Activated CD8-positive, alpha-beta T cell treated with anti-CD3 and anti-CD28 coated beads for 36 hours (primary cell): ENCODE data around the gene CD38. TPM values are rescaled to one million over a fixed set of nuclear protein-coding genes. Genes with fewer than 3 reads are reported as not detected.

Source experiments
- ATAC-seq: fragments of 200-7000 bp; cut with Tn5 transposase; one replicate; pipeline ENCODE4 v1.10.0; 2021; ENCODE audit warnings: mild to moderate bottlenecking, moderate library complexity
- CTCF ChIA-PET: fragments of 350-600 bp; sonication (Branson Sonifier 250); formaldehyde crosslinking; loops from one replicate; lab custom pipeline; 2021; ENCODE audit warnings: antibody characterized with exemption; lab: Charles Lee
- POLR2A ChIA-PET: fragments of 350-600 bp; sonication (Branson Sonifier 250); formaldehyde crosslinking; loops from one replicate; lab custom pipeline; 2021; ENCODE audit warnings: antibody characterized with exemption; lab: Charles Lee
- DNase-seq: peaks from one replicate; pipeline ENCODE4 v3.0.0-alpha.2; 2020
- H3K27ac Mint-ChIP-seq: one replicate; pipeline ENCODE4 v1.8.0; 2021; ENCODE audit warnings: mild to moderate bottlenecking, mixed read lengths
- H3K27me3 Mint-ChIP-seq: one replicate; pipeline ENCODE4 v1.8.0; 2021; ENCODE audit warnings: mixed read lengths
- H3K36me3 Mint-ChIP-seq: one replicate; pipeline ENCODE4 v1.8.0; 2021; ENCODE audit warnings: low read depth, mixed read lengths
- H3K4me1 Mint-ChIP-seq: one replicate; pipeline ENCODE4 v1.8.0; 2021; ENCODE audit warnings: low read depth, mixed read lengths
- H3K4me3 Mint-ChIP-seq: one replicate; pipeline ENCODE4 v1.8.0; 2021; ENCODE audit warnings: mild to moderate bottlenecking, moderate library complexity, mixed read lengths
- H3K9me3 Mint-ChIP-seq: one replicate; pipeline ENCODE4 v1.8.0; 2021; ENCODE audit warnings: mixed read lengths
- CTCF ChIP-seq: fragments of 200-600 bp; IDR thresholded peaks from one replicate; pipeline ENCODE4 v1.8.0; 2022; ENCODE audit warnings: antibody characterized with exemption, mild to moderate bottlenecking
- intact Hi-C: fragments of 100-400 bp; cut with micrococcal nuclease; formaldehyde crosslinking; loops from one replicate; pipeline ENCODE4 v1.10.0; 2022
- total RNA-seq, 2 experiments: library from RNA; stranded (reverse); gene quantifications; one replicate each; pipeline ENCODE4 v1.2.3, GENCODE V29; 2021

The CD38 gene
- total RNA-seq, 2 experiments from 2014 or later: 24.3 to 25.6 TPM

- no peak for TF ChIP-seq CTCF
- POLR2A ChIA-PET: interaction anchor here (1.0 to 2.2 kb wide), 2 partner anchors 12 to 17 kb away, joined by 3 to 11 read pairs; no protein-coding TSS in a partner anchor
- intact Hi-C loops: loop anchor here (5.0 to 10.0 kb wide), 2 partner anchors 41 to 138 kb away; partner anchors contain the start of gene CD38
- CTCF ChIA-PET: interaction anchor here (0.9 to 5.4 kb wide), 6 partner anchors 11 to 219 kb away, joined by 3 to 36 read pairs (median 3); no protein-coding TSS in a partner anchor
- Mint-ChIP-seq H3K4me3 (no peak overlapping the region), H3K27ac (no peak overlapping the region), H3K9me3 (peaks cover 10% of the 10 kb centered on the region), H3K27me3 (no peaks in the 10 kb centered on the region), H3K4me1 (peaks cover 39% of the 10 kb centered on the region), H3K36me3 (peaks cover 5% of the 10 kb centered on the region)
- DNase-seq (no peak), ATAC-seq (no peak)
Observed at GRCh38 chr4:15736514-15737050, 41.5 kb upstream of the CD38 start.

- Mint-ChIP-seq H3K4me1 (peaks cover 39% of the 10 kb centered on the region), H3K36me3 (peaks cover 8% of the 10 kb centered on the region), H3K4me3 (no peak overlapping the region), H3K27ac (no peak overlapping the region), H3K9me3 (peaks cover 16% of the 10 kb centered on the region), H3K27me3 (no peaks in the 10 kb centered on the region)
- ATAC-seq (no peak), DNase-seq (peak; percentile 16)
- TF ChIP-seq CTCF: no peak
- ChIA-PET POLR2A (interaction anchor here (1.0 to 2.2 kb wide), 2 partner anchors 11 to 17 kb away, joined by 3 to 11 read pairs; no protein-coding TSS in a partner anchor), CTCF (interaction anchor here (1.1 to 5.4 kb wide), 9 partner anchors 8 to 145 kb away, joined by 3 to 36 read pairs (median 10); no protein-coding TSS in a partner anchor)
- intact Hi-C loops: loop anchor here (5.0 to 10.0 kb wide), 2 partner anchors 40 to 138 kb away; partner anchors contain the start of gene CD38
Observed at GRCh38 chr4:15737255-15737654, 40.9 kb upstream of the CD38 start.

GRCh38 chr4:15738877-15739276 is 39.3 kb upstream of the CD38 start:
- peak; percentile 17 for DNase-seq
- Mint-ChIP-seq H3K27me3 (no peaks in the 10 kb centered on the region), H3K4me3 (no peak overlapping the region), H3K9me3 (peaks cover 24% of the 10 kb centered on the region), H3K4me1 (peaks cover 34% of the 10 kb centered on the region), H3K27ac (peak overlapping the region; percentile 17), H3K36me3 (peaks cover 14% of the 10 kb centered on the region)
- ATAC-seq: peak; percentile 79
- TF ChIP-seq CTCF: no peak
- CTCF ChIA-PET: interaction anchor here (0.7 to 5.4 kb wide), 13 partner anchors 9 to 263 kb away, joined by 3 to 36 read pairs (median 6); no protein-coding TSS in a partner anchor
- POLR2A ChIA-PET: interaction anchor here (0.8 to 2.2 kb wide), 4 partner anchors 9 to 66 kb away, joined by 3 to 11 read pairs (median 4); no protein-coding TSS in a partner anchor
- intact Hi-C loops: loop anchor here (2.0 to 10.0 kb wide), 3 partner anchors 16 to 136 kb away; partner anchors contain the start of gene CD38

GRCh38 chr4:15740764-15741404 is 37.2 kb upstream of the CD38 start:
- POLR2A ChIA-PET: interaction anchor here (1.0 to 1.2 kb wide), 2 partner anchors 15 to 16 kb away, joined by 4 to 5 read pairs; no protein-coding TSS in a partner anchor
- Mint-ChIP-seq H3K36me3 (peaks cover 17% of the 10 kb centered on the region), H3K27ac (no peak overlapping the region), H3K27me3 (no peaks in the 10 kb centered on the region), H3K4me3 (no peak overlapping the region), H3K4me1 (peaks cover 29% of the 10 kb centered on the region), H3K9me3 (peaks cover 29% of the 10 kb centered on the region)
- DNase-seq (no peak), ATAC-seq (no peak)
- intact Hi-C loops: no loop called here
- no peak for TF ChIP-seq CTCF
- CTCF ChIA-PET: interaction anchor here (0.8 to 5.4 kb wide), 7 partner anchors 8 to 261 kb away, joined by 3 to 36 read pairs (median 7); no protein-coding TSS in a partner anchor
